Melanocyte of skin (primary cell): ENCODE data around the gene LEPR. TPM values are rescaled to one million over a fixed set of nuclear protein-coding genes. Genes with fewer than 3 reads are reported as not detected.

ENCODE experiments used
- small RNA-seq, 2 donors: library from RNA; depleted of rRNA; stranded (forward); fragments of <200 nt; gene quantifications; one replicate each; pipeline ENCODE3, GENCODE V24; 2012
- total RNA-seq, 2 donors: library from RNA; depleted of rRNA; stranded (reverse); fragments of >200 nt; gene quantifications; 2 replicates each; pipeline ENCODE4 v1.2.3, GENCODE V29; 2012

Gene LEPR
- total RNA-seq, result 1 to 10 TPM; 1.7 to 3.3 TPM

DNA sequence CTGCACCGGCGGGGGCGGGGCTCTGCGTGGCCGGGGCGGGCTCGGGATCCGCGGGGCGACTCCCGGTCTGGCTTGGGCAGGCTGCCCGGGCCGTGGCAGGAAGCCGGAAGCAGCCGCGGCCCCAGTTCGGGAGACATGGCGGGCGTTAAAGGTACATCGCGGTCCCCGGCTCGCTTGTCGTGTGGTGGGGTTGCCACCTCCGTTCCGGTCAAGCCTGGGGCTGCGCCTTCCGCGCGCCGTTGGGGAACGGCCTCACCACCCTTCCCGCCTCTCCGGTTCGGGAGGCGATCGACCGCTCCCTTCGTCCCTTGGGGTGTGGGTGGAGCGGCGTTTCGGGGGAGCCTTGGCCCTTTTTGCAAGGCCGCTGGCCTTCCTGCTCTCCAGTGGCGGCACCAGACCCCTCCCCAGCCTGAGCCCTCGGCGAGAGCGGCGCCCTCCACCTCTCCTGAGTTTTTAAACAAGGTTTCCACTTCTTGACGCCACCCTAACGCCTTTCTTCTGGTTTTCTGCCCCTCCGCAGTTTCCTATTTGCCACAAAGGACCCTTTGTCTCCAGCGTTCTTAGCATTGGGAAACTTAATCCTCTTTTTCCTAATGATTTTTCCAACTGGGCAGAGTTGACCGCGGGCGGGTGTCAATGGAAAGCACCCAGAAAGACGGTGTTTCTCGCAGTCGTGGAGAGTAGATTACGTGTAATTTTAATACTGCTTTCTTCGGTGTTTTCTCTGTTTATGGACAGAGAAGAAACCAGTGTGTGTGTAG, at the start of gene LEPR, which contains the start of gene LEPROT:
Gene LEPR (plus strand): TSS at position 79 of the 761 bp plus-strand sequence. CDS start 144,898 bp downstream, outside the sequence.
Gene LEPROT (plus strand): TSS at position 79 of the 761 bp plus-strand sequence. CDS start 57 bp downstream, at position 136.

Small RNA genes within 50 kb of the gene (small RNA-seq; reads per million reads assigned to genes)
- 0.12 to 0.51 reads per million in 2 donors for gene RNU2-15P

Other genes starting within 250 kb of the LEPR start
- gene DNAJC6, start 111.1 kb upstream of the LEPR start, total RNA-seq, result 1 to 10 TPM; 6.7 to 8.3 TPM
- 10 to 100 TPM; 42.6 to 45.8 TPM for gene LEPROT, start within 50 bp of the LEPR start, total RNA-seq